Activated CD4-positive, CD25-positive, alpha-beta regulatory T cell treated with anti-CD3 and anti-CD28 coated beads, Interleukin-2, amount 50 U/mL, for 16 hours (primary cell): Measurements from ENCODE around the gene TMEM184A.
"Not testable (repeated sequence)": the region's sequence is repeated elsewhere in the genome, so short reads cannot be mapped to it uniquely, and the experiment has no call there.

Source experiments
- DNase-seq: peaks from one replicate; pipeline ENCODE4 v3.0.0-alpha.2; 2020; ENCODE audit warnings: low read depth, low spot score

TMEM184A gene

GRCh38 chr7:1590476-1590875 lies 34.5 kb upstream of the TMEM184A start:
- no peak for DNase-seq

GRCh38 chr7:1588978-1589377 lies 33.0 kb upstream of the TMEM184A start:
- no peak for DNase-seq

DNA sequence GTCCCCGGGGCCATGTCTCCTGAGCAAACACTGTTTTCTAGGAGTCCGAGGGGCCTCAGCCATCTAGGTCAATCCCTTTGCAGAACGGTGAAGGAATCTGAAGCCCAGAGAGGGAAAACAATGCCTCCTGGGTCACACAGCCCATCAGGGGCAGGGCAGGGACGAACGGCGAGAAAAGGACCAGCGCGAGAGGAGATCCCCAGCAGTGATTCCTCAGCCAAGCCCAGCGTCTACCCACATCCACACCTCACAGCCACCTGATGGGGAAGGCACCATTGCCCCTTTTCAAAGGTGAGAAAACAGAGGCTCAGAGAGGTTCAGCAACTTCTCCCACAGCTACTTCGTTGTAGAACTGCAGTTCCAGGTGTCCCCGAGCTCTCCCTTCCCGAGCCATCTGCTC lies 31.7 kb upstream of the TMEM184A start:
- no peak for DNase-seq

DNA sequence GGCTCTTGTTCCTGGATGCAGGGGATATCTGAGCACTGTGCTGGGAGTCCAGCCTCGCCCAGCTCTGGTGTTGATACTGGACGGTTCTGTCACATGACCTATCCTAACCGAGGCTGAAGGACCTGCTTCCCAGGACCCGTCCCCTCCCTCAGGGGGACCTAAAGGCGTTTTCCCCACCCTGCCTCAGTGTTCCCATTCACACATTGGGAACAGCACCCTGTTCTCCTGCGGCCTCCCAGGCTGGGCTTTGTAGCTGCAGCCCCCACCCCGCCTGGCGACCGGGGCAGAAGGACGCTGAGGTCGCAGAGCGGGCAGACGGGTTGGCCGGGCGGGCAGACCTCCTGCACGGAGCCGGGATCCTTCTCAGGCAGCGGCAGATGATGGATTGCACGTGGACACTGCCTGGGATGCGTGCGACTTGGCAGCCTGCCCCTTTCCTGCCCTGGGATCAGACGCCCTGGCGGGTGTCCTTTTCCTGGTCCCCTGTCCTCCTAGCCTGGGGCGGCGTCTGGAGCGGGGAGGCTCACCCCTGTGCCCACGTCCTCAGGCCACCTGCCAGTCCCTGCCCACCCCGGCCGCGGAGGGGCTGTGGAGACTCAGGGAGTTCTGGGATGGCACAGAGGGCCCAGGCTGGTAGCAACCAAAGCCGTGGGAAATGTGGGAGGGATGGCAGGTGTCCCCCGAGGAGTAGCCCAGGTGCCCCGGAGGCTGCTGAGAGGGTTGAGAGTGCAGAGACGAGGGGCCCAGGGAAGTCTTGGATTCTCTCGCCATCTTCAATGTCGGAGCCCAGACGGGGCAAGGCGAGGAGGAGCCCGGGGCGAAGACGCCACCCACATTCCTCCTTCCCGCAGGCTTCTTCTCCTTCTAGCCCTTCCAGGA lies 31.1 kb upstream of the TMEM184A start:
- DNase-seq, result no peak

DNA sequence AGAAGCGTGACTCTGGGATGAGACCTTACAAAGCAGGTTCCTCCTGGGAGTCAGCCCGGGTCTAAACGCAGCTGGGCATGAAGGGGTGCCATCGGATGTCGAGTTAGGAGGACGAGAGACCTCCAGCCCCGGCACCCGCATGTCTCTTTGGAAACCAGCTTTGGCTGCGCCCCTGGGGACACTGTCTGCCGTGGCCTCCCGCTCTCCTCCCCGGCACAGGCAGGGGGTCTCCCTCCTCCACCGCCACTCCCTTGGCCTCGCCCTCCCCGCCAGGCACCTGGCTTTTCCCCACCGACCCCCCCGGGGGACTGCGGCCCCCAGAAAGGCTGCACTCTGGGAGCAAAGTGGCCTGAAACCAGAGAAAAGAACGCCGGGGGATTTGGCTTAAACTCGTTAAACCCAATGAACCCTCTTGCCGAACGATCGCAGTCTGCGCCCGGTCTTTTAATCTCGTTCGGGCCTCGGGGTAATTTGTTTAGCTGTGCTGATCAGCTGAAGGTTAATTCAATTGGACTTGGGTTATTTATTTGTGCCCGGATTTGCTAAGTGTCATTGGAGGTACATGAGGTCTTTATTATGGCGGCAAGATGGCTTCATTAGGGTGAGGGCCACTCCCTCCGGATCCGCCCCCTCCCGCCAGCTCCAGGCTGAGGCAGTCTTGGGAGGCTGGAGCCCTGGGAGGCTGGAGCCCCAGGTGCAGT lies 30.3 kb upstream of the TMEM184A start:
- no peak for DNase-seq

GRCh38 chr7:1585142-1585981 lies 29.4 kb upstream of the TMEM184A start:
- no peak for DNase-seq

- DNase-seq, result no peak
Measured at GRCh38 chr7:1584700-1585099, 28.7 kb upstream of the TMEM184A start.

GRCh38 chr7:1583241-1583930 lies 27.4 kb upstream of the TMEM184A start:
- not testable (repeated sequence) for DNase-seq

DNA sequence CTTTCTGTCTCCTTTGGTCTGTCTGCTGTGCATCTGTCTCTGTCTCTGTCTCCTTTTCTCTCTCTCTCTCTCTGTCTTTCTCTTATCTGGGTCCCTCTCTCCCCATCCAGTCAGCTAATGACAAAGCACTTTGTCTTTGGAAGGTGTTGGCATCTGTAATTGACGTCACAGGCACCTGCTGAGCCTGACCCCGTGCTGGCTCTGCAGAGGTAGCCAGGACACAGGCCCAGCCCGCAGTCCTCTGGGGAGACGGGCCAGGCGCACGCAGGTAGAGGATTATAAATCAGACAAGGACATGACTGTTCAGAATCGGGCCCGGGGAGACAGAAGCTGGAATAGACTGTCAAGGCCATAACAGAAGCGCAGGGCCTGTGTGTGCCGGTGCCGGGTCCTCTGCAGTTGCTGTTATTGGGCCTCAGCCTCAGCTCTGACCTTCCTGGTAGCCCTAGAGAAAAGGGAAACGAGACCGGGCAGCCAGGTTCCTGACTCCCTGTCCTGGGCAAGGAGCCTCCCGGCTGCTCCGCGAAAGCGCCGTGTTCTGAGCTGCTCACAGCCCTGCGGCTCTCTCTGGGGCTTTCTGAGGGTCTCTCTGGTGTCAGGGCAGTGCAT lies 24.5 kb upstream of the TMEM184A start:
- DNase-seq, result no peak

- DNase-seq, result peak; percentile 48
Measured at GRCh38 chr7:1579481-1580421, 23.7 kb upstream of the TMEM184A start.

DNA sequence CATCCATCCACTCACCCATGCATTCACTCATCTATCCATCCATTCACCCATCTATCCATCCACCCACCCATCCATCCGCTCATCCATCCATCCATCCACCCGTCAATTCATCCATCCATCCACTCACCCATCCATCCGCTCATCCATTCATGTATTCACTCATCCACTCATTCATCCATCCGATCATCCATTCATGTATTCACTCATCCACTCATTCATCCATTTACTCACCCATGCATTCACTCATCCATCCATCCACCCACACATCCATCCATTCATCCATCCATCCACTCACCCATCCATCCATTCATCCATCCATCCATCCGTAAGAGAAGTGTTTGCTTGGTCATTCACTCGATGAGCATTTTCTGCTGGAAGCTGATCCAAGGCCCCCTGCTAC lies 22.5 kb upstream of the TMEM184A start:
- DNase-seq, result no peak

- DNase-seq, result no peak
Measured at GRCh38 chr7:1576521-1577253, 20.7 kb upstream of the TMEM184A start.

DNA sequence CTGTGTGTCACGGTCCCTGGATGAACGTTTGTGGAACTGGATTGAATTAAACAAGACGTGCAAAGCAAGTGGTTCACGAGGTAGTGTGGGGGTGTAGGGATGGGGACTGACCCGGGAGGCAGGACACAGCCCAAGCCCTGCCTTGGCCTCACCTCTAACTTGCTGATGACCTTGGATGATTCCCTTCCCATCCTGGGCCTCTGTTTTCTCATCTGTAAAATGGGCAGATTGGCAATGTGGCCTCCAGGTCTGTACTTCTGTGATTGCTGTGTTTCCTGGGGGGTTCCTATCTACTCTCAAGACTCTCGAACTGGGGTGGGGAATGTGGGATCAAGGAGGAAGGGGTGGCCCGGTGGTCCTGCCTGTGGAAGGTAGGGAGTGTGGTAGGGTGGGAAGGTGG lies 19.8 kb upstream of the TMEM184A start:
- DNase-seq, result no peak

GRCh38 chr7:1572111-1572822 lies 16.3 kb upstream of the TMEM184A start:
- no peak for DNase-seq

- peak; percentile 75 for DNase-seq
Measured at GRCh38 chr7:1569833-1570632, 14.0 kb upstream of the TMEM184A start, which contains the start of gene PSMG3. TSS of gene PSMG3 (minus strand) at chr7:1570032. CDS start at chr7:1569339, 693 bp downstream.

DNA sequence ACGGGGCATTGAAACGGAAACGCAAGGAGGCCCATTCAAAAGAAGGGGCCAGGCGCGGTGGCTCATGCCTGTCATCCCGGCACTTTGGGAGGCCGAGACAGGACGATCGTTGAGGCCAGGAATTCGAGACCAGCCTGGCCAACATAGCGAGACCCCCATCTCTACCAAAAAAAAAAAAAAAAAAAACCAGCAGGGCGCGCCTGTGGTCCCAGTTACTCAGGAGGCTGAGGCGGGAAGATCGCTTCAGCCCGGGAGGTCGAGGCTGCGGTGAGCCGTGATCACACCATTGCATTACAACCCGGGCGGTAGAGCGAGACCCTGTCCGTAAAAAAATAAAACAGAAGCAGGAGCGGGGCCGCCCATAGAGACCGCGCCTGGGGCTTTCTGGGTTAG lies 13.4 kb upstream of the TMEM184A start:
- no peak for DNase-seq

GRCh38 chr7:1569016-1569415 lies 13.0 kb upstream of the TMEM184A start:
- DNase-seq, result no peak
